ENCODE measurements around the gene SH3RF3. TPM values are rescaled to one million over a fixed set of nuclear protein-coding genes. Genes with fewer than 3 reads are reported as not detected.

Gene SH3RF3
- total and polyA plus RNA-seq, 2 donors (not counting 1 experiment from before 2014, with no cell fraction given), result 8.3 to 10.1 TPM

GRCh38 chr2:109162999-109163398, 34.0 kb downstream of the SH3RF3 start:
- no peaks in the 10 kb centered on the region for H3K36me3 ChIP-seq (ENCODE audit: control insufficient read depth, insufficient read depth, low read length)
- H4K20me1 ChIP-seq (ENCODE audit: control insufficient read depth, extremely low read depth, insufficient read depth, low read length), result no peaks in the 10 kb centered on the region
- H3K4me3 ChIP-seq (replicated peaks in 1 of 4; ENCODE audit: control extremely low read depth in 1 of 4, insufficient read depth in 1 of 4, low read depth in 3 of 4, low read length in 4 of 4), result no peak overlapping the region
- H3K9ac ChIP-seq (ENCODE audit: insufficient read depth, low read length), result no peak overlapping the region
- no peaks in the 10 kb centered on the region for H3K9me3 ChIP-seq (ENCODE audit: control insufficient read depth, insufficient read depth, low read depth, low read length)
- TF ChIP-seq EZH2 (IDR thresholded peaks at IDR 0.05; ENCODE audit: low read length, missing control alignments), result no peak
- TF ChIP-seq CTCF (conservative IDR thresholded peaks at IDR 0.05 in 1 of 2, IDR thresholded peaks at IDR 0.05 in 1 of 2; ENCODE audit: low read depth in 1 of 2, low read length in 2 of 2), result no peak
- peaks cover 58% of the 10 kb centered on the region for H3K79me2 ChIP-seq (ENCODE audit: control insufficient read depth, insufficient read depth, low read length)
- peaks cover 24% of the 10 kb centered on the region for H3K4me1 ChIP-seq (ENCODE audit: control insufficient read depth, extremely low read depth, insufficient read depth, low read length)
- no peaks in the 10 kb centered on the region for H3K27me3 ChIP-seq (ENCODE audit: control insufficient read depth, insufficient read depth, low read length)
- no peak overlapping the region for H3K27ac ChIP-seq (ENCODE audit: insufficient read depth, low read length)
- no peak overlapping the region for H3K4me2 ChIP-seq (ENCODE audit: extremely low read depth, insufficient read depth, low read length)
- peak; percentile 57 to 81 for DNase-seq (ENCODE audit: low read depth in 2 of 2)
- no peak overlapping the region for H2AFZ ChIP-seq (ENCODE audit: low read length)

- no peak overlapping the region for H2AFZ ChIP-seq (ENCODE audit: low read length)
- H4K20me1 ChIP-seq (ENCODE audit: control insufficient read depth, extremely low read depth, insufficient read depth, low read length), result no peaks in the 10 kb centered on the region
- H3K4me2 ChIP-seq (ENCODE audit: extremely low read depth, insufficient read depth, low read length), result no peak overlapping the region
- peaks cover 60% of the 10 kb centered on the region for H3K79me2 ChIP-seq (ENCODE audit: control insufficient read depth, insufficient read depth, low read length)
- H3K9ac ChIP-seq (ENCODE audit: insufficient read depth, low read length), result no peak overlapping the region
- DNase-seq (ENCODE audit: low read depth in 2 of 2), result no peak
- peak overlapping the region; percentile 20 for H3K27ac ChIP-seq (ENCODE audit: insufficient read depth, low read length)
- no peaks in the 10 kb centered on the region for H3K27me3 ChIP-seq (ENCODE audit: control insufficient read depth, insufficient read depth, low read length)
- H3K36me3 ChIP-seq (ENCODE audit: control insufficient read depth, insufficient read depth, low read length), result no peaks in the 10 kb centered on the region
- no peaks in the 10 kb centered on the region for H3K9me3 ChIP-seq (ENCODE audit: control insufficient read depth, insufficient read depth, low read depth, low read length)
- H3K4me3 ChIP-seq (replicated peaks in 1 of 4; ENCODE audit: control extremely low read depth in 1 of 4, insufficient read depth in 1 of 4, low read depth in 3 of 4, low read length in 4 of 4), result no peak overlapping the region
- H3K4me1 ChIP-seq (ENCODE audit: control insufficient read depth, extremely low read depth, insufficient read depth, low read length), result peaks cover 24% of the 10 kb centered on the region
- TF ChIP-seq CTCF (conservative IDR thresholded peaks at IDR 0.05 in 1 of 2, IDR thresholded peaks at IDR 0.05 in 1 of 2; ENCODE audit: low read depth in 1 of 2, low read length in 2 of 2), result no peak
- TF ChIP-seq EZH2 (IDR thresholded peaks at IDR 0.05; ENCODE audit: low read length, missing control alignments), result no peak
These were observed 35.3 kb downstream of the SH3RF3 start for GRCh38 chr2:109164311-109164710.

- peaks cover 58% of the 10 kb centered on the region for H3K79me2 ChIP-seq (ENCODE audit: control insufficient read depth, insufficient read depth, low read length)
These were observed 35.8 kb downstream of the SH3RF3 start for GRCh38 chr2:109164739-109165221.

More at GRCh38 chr2:109164739-109165221, 35.8 kb downstream of the SH3RF3 start:
- peaks cover 24% of the 10 kb centered on the region for H3K4me1 ChIP-seq (ENCODE audit: control insufficient read depth, extremely low read depth, insufficient read depth, low read length)
- no peak overlapping the region for H3K4me3 ChIP-seq (replicated peaks in 1 of 4; ENCODE audit: control extremely low read depth in 1 of 4, insufficient read depth in 1 of 4, low read depth in 3 of 4, low read length in 4 of 4)
- H3K9me3 ChIP-seq (ENCODE audit: control insufficient read depth, insufficient read depth, low read depth, low read length), result no peaks in the 10 kb centered on the region
- peak; percentile 75 to 92 for DNase-seq (ENCODE audit: low read depth in 2 of 2)
- H4K20me1 ChIP-seq (ENCODE audit: control insufficient read depth, extremely low read depth, insufficient read depth, low read length), result no peaks in the 10 kb centered on the region
- no peak overlapping the region for H2AFZ ChIP-seq (ENCODE audit: low read length)
- no peak overlapping the region for H3K9ac ChIP-seq (ENCODE audit: insufficient read depth, low read length)
- H3K27ac ChIP-seq (ENCODE audit: insufficient read depth, low read length), result peak overlapping the region; percentile 20
- TF ChIP-seq CTCF (conservative IDR thresholded peaks at IDR 0.05 in 1 of 2, IDR thresholded peaks at IDR 0.05 in 1 of 2; ENCODE audit: low read depth in 1 of 2, low read length in 2 of 2), result no peak
- no peak for TF ChIP-seq EZH2 (IDR thresholded peaks at IDR 0.05; ENCODE audit: low read length, missing control alignments)
- no peaks in the 10 kb centered on the region for H3K27me3 ChIP-seq (ENCODE audit: control insufficient read depth, insufficient read depth, low read length)
- peak overlapping the region; percentile 9 for H3K4me2 ChIP-seq (ENCODE audit: extremely low read depth, insufficient read depth, low read length)
- no peaks in the 10 kb centered on the region for H3K36me3 ChIP-seq (ENCODE audit: control insufficient read depth, insufficient read depth, low read length)

All from fibroblast of lung (primary cell).